Astrocyte of the hippocampus (primary cell): ENCODE measurements around the gene MALAT1.

Source experiments
- DNase-seq: peaks from one replicate; pipeline ENCODE4 v3.0.0; 2011; ENCODE audit warnings: low read depth, low spot score

The MALAT1 gene

GRCh38 chr11:65538915-65539743 is 40.3 kb downstream of the MALAT1 start:
- DNase-seq: no peak

- no peak for DNase-seq
Measured at GRCh38 chr11:65539744-65540289, 41.0 kb downstream of the MALAT1 start.

- peak; percentile 91 for DNase-seq
Measured at GRCh38 chr11:65540290-65541092, 41.6 kb downstream of the MALAT1 start.

- DNase-seq: no peak
Measured at GRCh38 chr11:65541093-65541982, 42.5 kb downstream of the MALAT1 start.

GRCh38 chr11:65542738-65543390 is 44.0 kb downstream of the MALAT1 start:
- no peak for DNase-seq

GRCh38 chr11:65545853-65546216 is 47.0 kb downstream of the MALAT1 start:
- DNase-seq: no peak

- DNase-seq: peak; percentile 72
Measured at GRCh38 chr11:65546217-65546958, 47.5 kb downstream of the MALAT1 start.

GRCh38 chr11:65547446-65548125 is 48.7 kb downstream of the MALAT1 start:
- no peak for DNase-seq

- DNase-seq: no peak
Measured at GRCh38 chr11:65548395-65548794, 49.5 kb downstream of the MALAT1 start.

GRCh38 chr11:65549096-65549495 is 50.3 kb downstream of the MALAT1 start:
- no peak for DNase-seq

GRCh38 chr11:65551572-65552387 is 52.9 kb downstream of the MALAT1 start:
- peak; percentile 49 for DNase-seq

GRCh38 chr11:65552388-65552951 is 53.6 kb downstream of the MALAT1 start:
- DNase-seq: no peak

- DNase-seq: no peak
Measured at GRCh38 chr11:65553301-65554001, 54.6 kb downstream of the MALAT1 start.

- no peak for DNase-seq
Measured at GRCh38 chr11:65554057-65554818, 55.4 kb downstream of the MALAT1 start.

- DNase-seq: no peak
Measured at GRCh38 chr11:65554842-65555430, 56.1 kb downstream of the MALAT1 start.

GRCh38 chr11:65555693-65556231 is 56.9 kb downstream of the MALAT1 start:
- DNase-seq: peak; percentile 94
